Measurements from ENCODE around the gene HTR5A.

HTR5A gene

DNA sequence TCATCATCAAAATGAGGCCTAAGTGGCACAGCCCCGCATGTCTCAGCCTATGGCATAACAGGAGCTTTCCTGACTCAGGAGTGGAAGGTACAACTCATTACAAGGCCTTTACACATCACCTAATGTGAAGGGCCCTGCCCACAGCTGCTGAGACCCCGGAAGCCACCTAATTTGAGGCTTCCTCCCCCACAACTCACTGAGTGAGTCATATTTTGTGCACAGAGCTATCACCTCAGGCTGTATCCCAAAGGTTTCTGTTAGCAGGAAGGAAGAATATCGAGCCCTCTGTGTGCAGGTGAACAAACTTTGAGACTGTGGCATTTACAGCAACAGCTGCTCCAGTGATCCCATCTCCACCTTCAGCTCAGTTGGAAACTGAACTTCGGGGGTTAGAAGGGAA, 20.6 kb downstream of the HTR5A start:
- DNase-seq (ENCODE audit: low read depth), result peak; percentile 31

DNA sequence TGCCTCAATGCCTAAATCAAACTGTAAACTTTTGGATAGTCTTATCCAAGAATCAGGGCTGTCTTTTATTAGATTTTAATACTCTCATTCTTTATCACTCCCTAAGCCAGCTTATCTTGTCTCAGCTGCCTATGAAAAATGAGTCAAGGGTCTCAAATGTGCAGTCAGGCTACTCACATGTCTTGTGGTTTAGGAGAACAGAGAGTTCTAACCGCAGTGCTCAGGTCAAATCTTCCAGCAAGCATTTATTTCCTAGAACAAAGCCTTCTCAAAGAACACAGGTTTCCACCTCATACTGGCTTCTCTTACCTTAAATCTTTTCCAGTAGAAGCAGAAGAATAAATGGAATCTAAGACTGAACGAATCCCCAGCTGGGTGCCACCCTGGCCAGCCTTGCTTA, 23.5 kb downstream of the HTR5A start:
- DNase-seq (ENCODE audit: low read depth), result no peak

DNA sequence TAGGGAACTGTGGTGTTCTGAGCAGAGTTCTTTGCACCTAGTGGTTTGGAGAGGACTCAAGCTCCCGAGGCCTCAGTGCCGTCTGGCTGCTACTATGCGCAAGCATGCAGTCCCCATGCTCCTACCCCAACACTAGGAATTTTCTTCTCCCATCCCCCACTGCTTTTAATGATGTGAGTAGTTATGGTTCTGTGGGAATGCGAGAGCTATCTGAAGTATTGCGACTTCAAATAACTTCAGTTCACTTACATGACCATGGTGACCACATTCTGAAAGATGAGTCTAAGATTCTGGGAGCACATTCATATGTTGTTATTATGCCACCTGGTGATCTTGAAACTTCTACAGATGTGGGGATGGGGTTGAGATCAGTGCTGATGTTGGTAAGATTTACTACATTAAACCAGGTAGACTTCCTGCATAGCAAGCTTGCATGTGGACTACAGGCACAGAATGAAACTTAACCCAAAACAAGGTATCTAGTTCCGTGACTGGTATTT, 24.6 kb downstream of the HTR5A start:
- DNase-seq (ENCODE audit: low read depth), result no peak

DNA sequence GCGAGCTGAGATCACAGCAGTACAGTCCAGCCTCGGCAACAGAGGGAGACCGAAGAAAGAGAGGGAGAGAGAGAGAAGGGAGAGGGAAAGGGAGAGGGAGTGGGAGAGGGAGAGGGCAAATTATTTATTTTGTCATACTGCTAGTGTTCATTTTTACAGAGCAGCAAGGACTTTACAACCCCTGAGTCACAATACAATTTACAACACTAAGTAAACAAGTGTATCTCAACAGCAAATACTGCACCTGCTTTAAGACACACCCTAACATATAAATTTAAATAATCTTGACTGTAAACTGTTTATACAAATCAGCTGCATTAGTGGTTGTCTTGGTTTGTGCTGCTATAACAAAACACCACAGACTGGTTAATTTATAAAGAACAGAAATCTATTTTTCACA, 27.2 kb downstream of the HTR5A start:
- no peak for DNase-seq (ENCODE audit: low read depth)

DNA sequence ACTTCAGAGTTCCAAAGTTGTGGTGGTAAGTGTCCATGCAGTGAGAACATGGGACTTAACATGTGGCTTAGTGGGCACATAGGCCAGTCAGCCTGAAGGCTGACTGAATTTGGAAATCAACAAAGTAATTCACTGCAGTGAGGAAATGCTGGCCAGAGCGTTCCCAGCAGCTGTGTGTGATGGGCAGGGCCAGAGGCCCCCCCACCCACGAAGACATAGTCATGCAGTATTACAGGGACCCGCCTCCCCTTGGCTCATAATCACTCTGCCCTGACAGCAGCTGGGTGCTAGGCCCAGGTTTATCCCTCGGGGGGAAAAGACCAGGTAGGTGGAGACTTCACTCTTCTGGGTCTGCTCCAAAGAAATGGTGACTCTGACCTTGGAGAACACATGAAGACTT, 33.7 kb downstream of the HTR5A start:
- no peak for DNase-seq (ENCODE audit: low read depth)

DNA sequence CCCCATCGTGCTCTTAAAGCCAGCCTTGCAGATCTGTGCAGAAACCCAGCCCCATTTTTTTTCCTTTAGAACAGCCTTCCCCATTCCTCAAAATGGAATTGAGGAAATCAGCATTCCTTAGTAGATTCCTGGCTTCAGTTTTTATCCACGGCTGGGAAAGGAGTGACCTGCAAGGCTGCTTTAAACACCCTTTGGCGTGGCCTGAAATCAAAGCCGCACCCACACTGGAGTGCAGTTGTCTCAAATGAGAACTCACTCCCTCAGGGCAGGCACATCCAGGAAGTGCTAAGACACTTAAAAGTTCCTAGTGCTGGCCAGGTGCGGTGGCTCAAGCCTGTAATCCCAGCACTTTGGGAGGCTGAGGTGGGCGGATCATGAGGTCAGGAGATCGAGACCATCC, 34.8 kb downstream of the HTR5A start:
- no peak for DNase-seq (ENCODE audit: low read depth)

DNA sequence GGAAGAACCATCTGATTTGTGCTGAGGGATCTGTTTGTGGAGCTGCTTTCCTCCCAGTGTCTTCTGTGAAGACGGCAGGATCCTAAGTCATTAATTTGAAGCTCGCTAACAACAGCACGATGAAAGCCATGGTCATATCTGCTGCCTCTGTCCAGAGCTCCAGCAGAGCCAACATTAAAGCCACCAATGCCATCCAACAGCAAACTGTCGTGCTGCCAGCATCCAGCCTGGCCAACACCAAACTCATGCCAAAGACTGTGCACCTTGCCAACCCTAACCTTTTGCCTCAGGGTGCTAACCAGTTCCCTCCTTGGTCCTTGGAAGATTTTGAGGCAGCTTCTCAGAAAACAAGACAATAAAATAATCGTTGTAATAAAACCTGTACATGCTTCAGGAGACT, 36.2 kb downstream of the HTR5A start:
- no peak for DNase-seq (ENCODE audit: low read depth)

DNA sequence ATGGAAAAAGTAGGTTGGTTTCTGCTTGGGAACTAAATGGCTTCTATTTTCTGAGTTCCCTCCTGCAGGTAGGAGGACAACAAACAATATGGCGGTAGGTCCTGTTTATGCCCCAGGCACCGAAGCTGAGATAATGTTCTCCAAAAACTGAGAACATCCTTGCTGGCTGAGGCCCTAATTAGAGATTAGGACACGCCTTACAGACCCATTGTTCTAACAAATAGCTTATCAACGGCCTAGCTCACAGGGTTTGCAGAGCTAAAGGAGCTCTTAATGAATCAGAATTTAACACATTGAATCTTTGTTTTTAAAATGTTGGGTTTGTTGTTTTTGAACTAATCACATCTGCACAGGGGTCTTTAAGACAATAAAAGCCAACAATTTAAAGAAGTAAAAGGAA, 37.0 kb downstream of the HTR5A start:
- no peak for DNase-seq (ENCODE audit: low read depth)

DNA sequence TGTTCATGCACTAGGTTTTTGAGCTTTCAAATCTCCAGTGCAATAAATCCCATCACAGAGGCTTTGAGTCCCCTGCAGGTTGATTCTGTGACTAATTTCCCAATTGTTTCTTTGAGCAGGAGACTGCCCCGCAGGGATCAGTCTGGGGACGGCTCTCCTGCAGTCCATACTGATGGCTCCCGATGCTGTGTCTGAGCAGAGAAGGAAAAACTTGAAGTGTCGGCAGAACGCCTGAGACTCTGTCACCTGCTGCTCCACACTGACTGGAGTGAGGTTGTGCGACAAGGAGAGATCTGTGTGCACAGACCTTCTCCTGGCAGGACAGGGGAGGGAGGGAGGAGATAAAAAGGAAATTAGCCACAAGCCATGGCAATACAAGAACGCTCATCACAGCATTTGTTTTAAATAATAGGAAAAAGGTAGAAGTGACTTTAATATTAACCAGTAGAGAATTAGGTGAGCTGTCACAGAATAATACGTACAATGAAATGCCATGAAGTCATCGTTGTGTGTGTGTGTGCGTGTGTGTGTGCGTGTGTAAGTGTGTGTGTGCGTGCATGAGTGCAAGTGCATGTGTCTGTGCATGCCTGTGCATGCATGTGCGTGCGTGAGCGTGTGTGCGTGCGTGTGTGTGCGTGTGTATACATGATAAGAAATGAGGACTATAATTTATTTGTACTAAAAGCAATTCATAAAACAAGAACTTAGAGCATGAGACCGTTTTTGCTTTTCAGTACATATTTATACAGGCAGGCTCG, 38.2 kb downstream of the HTR5A start:
- DNase-seq (ENCODE audit: low read depth), result no peak

DNA sequence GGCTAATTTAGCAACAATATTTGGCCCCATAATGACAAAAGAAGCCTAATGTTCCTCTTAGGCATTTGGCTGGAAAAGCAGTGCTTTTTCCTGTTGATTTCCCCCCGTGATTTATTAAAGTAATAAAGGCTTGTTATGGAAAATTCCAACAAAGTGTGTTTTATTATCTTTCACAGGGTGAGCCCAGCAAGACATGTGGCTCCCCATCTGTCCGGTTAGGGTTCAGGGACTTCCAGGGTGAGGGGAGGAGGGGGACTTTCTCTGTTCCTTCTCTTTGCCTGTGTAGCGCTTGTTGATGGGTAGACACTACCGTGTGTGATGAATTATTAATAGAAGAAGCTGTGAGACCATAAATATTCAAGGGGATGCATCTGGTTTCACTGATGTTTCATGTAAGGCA, 39.0 kb downstream of the HTR5A start:
- no peak for DNase-seq (ENCODE audit: low read depth)

DNA sequence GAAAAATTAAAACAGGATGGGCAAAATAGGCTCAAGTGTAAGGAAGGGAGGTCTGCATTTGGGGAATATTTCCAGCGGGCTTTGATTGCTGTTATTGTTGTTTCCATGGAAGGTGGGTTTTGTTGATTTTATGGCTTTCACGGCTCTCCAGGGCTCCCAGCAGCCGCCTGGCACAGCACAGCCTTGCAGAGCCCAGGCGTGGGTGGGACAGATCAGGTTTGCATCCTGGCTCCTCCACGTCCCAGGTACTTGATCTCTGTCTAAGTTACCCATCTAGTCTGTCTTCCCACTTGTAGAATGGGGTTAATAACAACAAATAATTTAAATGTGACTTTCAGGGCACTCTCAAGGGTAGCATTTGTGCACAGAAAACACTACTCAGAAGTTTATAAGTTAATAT, 45.2 kb downstream of the HTR5A start:
- DNase-seq (ENCODE audit: low read depth), result no peak

DNA sequence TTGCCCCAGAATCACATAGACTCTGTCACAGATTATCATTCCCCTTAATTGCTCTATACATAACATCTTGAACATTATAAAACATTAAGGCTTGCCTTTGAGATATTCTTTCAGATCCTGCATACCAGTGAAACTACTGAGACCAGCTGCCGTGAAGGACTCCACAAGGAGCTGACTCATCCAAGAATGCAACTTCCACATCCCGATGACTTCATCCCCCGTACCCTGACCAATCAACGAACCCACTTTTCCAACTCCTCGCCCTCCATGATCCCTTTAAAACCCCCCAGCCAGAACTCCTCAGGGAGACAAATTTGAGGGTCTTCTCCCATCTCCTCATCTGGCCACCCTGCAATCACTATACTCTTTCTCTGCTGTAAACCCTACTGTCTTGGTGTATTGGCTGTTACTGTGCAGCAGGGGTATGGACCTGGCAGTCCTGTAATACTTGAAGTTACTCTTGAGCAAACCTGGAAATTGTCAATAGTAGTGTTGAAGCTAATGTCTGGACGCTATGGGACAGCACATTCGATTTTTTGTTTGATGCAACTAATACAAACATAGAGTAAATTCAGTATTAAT, 49.8 kb downstream of the HTR5A start:
- no peak for DNase-seq (ENCODE audit: low read depth)

DNA sequence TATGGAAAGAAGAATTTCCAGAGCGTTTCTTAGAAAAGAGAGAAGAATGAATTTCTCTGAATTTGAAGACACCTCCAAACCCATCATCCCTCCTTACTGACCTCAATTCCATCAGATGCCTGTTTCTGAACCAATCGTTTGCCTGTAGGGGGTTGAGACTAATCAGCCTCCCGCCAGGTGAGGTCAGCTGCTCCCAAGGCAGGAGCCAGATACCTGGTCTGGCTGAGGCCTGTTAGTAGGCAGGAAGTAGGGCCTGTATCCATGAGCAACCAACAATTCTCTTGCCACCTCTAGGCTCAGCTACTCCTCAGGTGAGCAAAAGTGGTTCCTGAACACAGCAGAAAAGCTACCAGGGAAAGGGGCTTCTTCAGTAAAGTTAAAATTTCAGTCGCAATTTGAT, 50.3 kb downstream of the HTR5A start:
- DNase-seq (ENCODE audit: low read depth), result no peak

DNA sequence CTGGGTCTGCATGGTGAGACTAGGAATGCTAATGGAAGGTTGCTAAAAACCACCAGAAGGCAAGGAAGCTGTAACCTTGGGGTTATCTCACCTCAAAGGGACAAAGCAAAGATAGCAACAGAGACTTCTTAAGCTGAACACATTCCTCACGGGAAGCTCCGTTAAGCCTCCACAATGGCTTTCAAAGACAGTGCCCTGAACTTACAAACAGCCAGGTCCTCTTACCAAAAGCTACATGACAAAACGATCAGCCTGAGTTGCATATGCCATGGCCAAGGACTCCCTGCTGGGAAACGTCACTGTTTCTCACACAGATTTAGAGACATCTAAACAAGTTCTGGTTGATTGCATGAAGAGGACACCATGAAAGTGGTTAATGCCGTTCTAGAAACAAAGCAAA, 52.7 kb downstream of the HTR5A start:
- DNase-seq (ENCODE audit: low read depth), result no peak

DNA sequence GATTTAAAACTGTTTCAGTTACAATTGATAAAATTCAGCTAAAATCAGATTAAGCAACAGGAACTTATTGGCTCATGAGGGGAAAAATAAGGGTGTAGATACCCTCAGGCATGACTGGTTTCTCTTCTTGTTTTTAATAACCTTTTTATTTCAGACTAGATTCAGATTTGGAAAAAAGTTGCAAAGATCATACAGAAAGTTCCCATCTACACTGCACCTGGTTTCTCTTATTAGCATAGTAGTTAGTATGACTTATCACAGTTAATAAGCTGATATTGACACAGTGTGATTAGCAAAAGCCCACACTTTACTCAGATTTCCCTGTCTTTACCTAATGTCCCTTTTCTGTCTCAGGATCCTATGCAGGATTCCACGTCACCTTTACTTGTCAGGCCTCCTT, 53.3 kb downstream of the HTR5A start:
- no peak for DNase-seq (ENCODE audit: low read depth)

DNA sequence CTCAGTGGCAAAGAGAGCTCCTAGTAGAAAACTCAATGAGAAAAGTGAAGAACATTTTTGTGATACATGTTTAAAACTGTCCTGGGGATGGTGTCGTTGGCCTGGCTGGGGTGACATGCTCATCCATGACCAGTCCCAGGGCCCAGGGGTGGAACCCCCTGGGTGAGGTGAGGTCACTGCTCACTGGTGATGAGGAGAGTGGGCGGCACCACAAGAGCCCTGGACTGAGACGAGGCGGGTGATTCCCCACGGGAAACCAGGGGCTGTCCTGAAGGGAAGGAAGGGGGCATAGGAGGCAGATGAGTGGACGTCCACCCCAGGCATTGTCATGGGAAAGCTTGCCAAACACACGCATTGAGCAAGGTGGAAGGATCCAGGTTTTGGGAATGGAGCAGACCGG, 54.6 kb downstream of the HTR5A start:
- DNase-seq (ENCODE audit: low read depth), result no peak

DNA sequence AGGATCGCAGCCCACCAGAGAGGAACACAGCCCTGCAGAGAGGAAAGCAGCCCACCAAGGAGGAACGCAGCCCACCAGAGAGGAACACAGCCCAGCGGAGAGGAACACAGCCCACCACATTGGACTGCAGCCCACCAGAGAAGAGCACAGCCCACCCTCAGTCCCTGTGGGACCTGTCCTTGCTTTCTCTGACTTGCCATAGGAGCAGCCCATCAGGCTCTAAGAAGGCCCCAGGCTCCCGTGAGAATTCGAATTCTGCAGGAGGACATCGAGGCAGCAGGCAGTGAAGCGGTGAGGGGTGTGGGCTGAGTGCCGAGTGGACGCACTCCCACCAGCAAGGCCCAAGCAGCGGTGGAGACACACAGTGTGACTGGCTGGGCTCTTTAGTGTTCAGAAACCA, 59.1 kb downstream of the HTR5A start:
- no peak for DNase-seq (ENCODE audit: low read depth)

DNA sequence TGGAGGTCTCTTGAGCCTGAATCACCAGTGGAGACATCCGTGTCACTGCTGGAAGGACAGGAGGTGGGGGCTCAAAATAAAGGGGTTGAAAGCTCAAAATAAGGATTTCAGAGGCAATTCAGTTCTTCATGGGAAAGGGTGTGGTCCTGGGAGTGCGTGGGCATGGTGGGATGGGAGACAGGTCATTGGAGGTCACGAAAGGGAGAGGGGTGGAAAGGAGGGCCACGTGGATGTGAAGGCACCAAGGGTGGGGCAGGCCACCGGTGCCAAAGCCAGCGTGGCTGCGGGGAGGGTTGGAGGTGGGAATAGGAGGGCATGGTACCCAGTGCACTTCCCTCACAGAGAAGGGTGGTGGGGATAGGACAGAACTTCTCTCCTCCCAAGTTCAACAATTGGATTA, 59.7 kb downstream of the HTR5A start:
- no peak for DNase-seq (ENCODE audit: low read depth)

DNA sequence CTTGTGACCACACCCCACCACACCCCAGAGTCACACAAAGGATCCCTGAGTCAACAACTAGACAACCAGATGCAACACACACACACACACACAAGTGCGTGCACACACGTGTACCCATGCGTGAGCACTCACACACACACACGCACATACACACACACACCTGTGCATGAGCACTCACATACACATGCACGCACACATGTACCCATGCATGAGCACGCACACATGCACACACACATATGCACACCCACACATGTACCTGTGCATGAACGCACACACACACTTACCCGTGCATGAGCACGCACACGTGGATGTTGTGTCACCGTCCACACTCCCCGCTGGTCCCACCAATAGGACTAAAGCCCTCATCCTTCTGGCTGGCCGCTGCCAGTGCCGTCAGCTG, 60.4 kb downstream of the HTR5A start:
- DNase-seq (ENCODE audit: low read depth), result no peak

DNA sequence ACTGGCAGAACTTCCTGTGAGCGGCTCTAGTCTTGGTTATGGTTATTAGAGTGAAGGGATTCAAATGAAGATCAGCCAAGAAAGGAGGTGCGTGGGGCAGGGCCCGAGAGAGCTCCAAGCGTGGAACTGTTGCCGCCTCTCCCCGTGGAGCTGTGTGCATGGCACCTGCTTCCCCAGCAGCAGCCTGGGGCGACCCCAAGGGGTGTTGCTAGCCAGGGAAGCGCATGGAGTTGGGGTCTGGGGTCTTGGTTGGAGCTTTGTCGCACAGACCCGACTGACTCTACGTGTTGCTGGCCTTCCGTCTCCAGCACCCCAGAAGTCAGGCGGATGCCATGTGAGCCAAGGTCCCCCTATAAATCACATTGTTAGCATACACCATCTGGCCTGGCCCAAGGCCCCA, 61.0 kb downstream of the HTR5A start:
- no peak for DNase-seq (ENCODE audit: low read depth)

DNA sequence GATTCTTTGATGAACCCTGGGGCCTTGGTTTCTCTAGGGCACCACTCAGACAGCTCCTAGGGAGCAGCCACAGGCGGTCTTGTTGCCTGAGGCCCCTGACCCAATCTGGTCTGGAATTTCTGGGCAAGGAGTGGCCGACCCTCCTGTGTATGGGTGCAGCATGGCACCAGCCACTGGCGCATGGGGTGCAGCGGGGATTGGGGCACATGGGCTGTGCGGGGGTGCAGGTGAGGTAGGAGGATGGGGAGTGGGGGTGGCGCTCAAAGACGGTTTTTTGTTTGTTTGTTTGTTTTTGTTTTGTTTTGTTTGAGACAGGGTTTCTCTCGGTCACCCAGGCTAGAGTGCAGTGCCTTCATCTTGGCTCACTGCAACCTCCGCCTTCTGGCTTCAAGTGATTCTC, 62.3 kb downstream of the HTR5A start:
- DNase-seq (ENCODE audit: low read depth), result no peak

DNA sequence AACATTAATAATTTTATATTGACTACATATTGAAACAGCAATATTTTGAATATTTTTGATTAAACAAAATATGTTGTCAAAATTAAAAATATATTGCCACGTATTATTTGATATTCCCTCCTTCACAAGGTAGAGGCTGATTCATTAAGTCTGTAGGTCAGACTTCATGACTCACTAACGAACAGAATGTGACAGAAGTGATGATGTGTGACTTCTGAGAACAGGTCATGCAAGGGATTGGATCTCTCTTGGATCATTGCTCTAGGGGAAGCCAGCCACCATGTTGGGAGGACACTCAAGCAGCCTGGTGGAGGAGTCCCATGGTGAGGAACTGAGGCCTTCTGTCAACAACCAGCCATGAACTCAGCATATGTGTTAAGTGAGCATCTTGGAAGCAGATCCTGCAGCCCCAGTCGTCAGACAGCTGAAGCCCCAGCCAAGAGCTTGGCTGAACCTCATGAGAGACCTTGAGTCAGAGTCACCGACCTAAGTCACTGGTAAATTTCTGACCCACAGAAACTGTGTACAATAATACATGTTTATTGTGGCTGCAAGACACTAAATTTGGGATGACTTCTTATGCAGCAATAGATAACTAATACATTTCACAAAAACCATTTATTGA, 66.6 kb downstream of the HTR5A start:
- no peak for DNase-seq (ENCODE audit: low read depth)

All from activated T-cell treated with anti-CD3 and anti-CD28 coated beads for 48 hours (primary cell).